ENCODE data around the gene VTI1A. TPM values are rescaled to one million over a fixed set of nuclear protein-coding genes. Genes with fewer than 3 reads are reported as not detected.
A peak's percentile ranks its signal among the peaks of the same experiment; 100 is the strongest.
"Not testable (repeated sequence)": the region's sequence is repeated elsewhere in the genome, so short reads cannot be mapped to it uniquely, and the experiment has no call there.

The VTI1A gene
- total RNA-seq (10 to 100 TPM; 58.8 to 65.0 TPM), total RNA-seq (68.4 to 72.1 reads per million in 2 donors)

GRCh38 chr10:112446855-112447619, at the start of gene VTI1A, which contains the start of gene ZDHHC6:
Gene VTI1A (plus strand): TSS chr10:112447215. CDS start chr10:112447374, 159 bp downstream.
Gene ZDHHC6 (minus strand): TSS chr10:112446914. CDS start chr10:112445436, 1,478 bp downstream.
- DNase-seq (peak; percentile 69 to 73 (median 70)), ATAC-seq (peak; percentile 92)
- Mint-ChIP-seq H3K36me3 (ENCODE audit: low read depth) (peaks cover 8% of the 10 kb centered on the region), H3K27ac (peak within 1 kb of the TSS; percentile 95), H3K27me3 (no peaks in the 10 kb centered on the region), H3K4me1 (peaks cover 33% of the 10 kb centered on the region), H3K4me3 (peak within 1 kb of the TSS; percentile 96)
- no peaks in the 10 kb centered on the region for H3K9me3 ChIP-seq (ENCODE audit: control insufficient read depth, low read length, poor library complexity, severe bottlenecking)

- no peak for DNase-seq
- no peak overlapping the region for H3K27ac Mint-ChIP-seq
- no peak overlapping the region for H3K4me3 Mint-ChIP-seq
- no peaks in the 10 kb centered on the region for H3K9me3 ChIP-seq (ENCODE audit: control insufficient read depth, low read length, poor library complexity, severe bottlenecking)
- no peak for ATAC-seq
- H3K36me3 Mint-ChIP-seq (ENCODE audit: low read depth): peaks cover 7% of the 10 kb centered on the region
- H3K4me1 Mint-ChIP-seq: peaks cover 18% of the 10 kb centered on the region
- H3K27me3 Mint-ChIP-seq: no peaks in the 10 kb centered on the region
Measured at GRCh38 chr10:112397592-112397991, 49.4 kb upstream of the VTI1A start.

- peaks cover 11% of the 10 kb centered on the region for H3K4me1 Mint-ChIP-seq
- H3K36me3 Mint-ChIP-seq (ENCODE audit: low read depth): peaks cover 18% of the 10 kb centered on the region
- no peaks in the 10 kb centered on the region for H3K9me3 ChIP-seq (ENCODE audit: control insufficient read depth, low read length, poor library complexity, severe bottlenecking)
- ATAC-seq (no peak), DNase-seq (no peak)
- peak overlapping the region; percentile 27 for H3K27ac Mint-ChIP-seq
- no peak overlapping the region for H3K4me3 Mint-ChIP-seq
- H3K27me3 Mint-ChIP-seq: no peaks in the 10 kb centered on the region
Measured at GRCh38 chr10:112402917-112403316, 44.1 kb upstream of the VTI1A start.

DNA sequence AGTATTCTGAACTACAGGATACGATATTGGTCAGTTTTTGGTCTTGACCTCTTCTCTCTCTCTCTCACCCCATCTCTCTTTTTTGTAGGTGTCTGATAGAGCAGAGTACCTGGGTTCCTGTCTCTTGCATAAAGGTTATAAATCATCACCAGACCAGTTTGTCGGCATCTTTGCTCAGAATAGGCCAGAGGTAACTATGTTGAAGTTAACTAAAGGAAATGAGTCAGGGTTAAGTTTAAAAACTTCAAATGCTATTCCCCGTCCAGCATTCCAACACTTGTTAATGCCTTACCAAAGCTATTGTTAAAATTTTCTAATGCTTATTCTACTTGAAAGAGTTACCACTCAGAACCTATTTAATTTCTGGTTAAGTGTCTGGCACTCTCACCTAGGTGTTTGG, 42.4 kb upstream of the VTI1A start:
- Mint-ChIP-seq H3K36me3 (ENCODE audit: low read depth) (peaks cover 15% of the 10 kb centered on the region), H3K4me1 (peaks cover 12% of the 10 kb centered on the region), H3K27ac (no peak overlapping the region), H3K4me3 (no peak overlapping the region), H3K27me3 (no peaks in the 10 kb centered on the region)
- no peaks in the 10 kb centered on the region for H3K9me3 ChIP-seq (ENCODE audit: control insufficient read depth, low read length, poor library complexity, severe bottlenecking)
- ATAC-seq (no peak), DNase-seq (no peak)

DNA sequence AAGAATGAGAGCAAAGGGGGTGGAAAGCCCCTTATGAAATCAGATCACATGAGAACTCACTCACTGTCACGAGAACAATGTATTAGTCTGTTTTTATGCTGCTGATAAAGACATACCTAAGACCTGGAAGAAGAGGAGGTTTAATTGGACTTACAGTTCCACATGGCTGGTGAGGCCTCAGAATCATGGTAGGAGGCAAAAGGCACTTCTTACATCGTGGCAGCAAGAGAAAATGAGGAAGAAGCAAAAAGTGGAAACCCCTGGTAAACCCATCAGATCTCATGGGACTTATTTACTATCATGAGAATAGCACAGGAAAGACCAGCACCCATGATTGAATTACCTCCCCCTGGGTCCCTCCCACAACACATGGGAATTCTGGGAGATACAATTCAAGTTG, 40.2 kb upstream of the VTI1A start:
- H3K9me3 ChIP-seq (ENCODE audit: control insufficient read depth, low read length, poor library complexity, severe bottlenecking); DNase-seq; ATAC-seq; H3K27me3 Mint-ChIP-seq; H3K4me1 Mint-ChIP-seq; H3K4me3 Mint-ChIP-seq: not testable (repeated sequence)
- Mint-ChIP-seq H3K27ac (peak overlapping the region; percentile 83), H3K36me3 (ENCODE audit: low read depth) (peaks cover 12% of the 10 kb centered on the region)

DNA sequence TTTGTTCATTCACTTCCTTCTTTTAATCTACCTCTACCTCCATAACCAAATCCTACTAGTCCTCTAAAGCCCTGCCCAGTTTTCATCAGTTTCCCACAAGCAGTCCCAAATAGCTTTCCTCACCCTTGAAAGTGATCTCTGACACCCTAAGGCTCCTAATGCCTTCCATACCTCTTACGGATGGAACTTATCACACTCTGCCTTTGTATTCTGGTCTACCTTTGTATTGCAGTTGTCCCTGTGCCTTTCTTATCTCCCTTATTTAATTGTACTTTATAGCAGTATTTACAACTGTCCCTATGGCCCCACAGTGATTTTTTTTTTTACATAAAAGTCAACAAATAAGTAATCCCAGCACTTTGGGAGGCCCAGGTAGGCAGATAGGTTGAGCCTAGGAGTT, 39.3 kb upstream of the VTI1A start:
- Mint-ChIP-seq H3K27ac (peak overlapping the region; percentile 32), H3K36me3 (ENCODE audit: low read depth) (peaks cover 10% of the 10 kb centered on the region), H3K4me1 (peaks cover 7% of the 10 kb centered on the region), H3K27me3 (no peaks in the 10 kb centered on the region), H3K4me3 (no peak overlapping the region)
- no peak for ATAC-seq
- H3K9me3 ChIP-seq (ENCODE audit: control insufficient read depth, low read length, poor library complexity, severe bottlenecking): no peaks in the 10 kb centered on the region
- DNase-seq: no peak

DNA sequence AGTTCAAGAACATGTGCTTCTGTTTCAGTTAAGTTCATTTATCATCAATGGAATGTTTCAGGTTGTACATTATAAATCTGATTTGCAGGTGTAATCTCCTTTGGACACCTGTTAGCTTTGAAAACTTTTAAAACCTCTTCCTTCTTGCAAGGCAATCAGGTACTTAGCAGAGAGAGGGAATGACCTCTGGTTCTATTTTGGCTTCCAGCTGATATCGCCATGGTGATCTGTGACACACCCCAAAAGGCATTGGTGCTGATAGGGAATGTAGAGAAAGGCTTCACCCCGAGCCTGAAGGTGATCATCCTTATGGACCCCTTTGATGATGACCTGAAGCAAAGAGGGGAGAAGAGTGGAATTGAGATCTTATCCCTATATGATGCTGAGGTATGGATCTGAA, 37.7 kb upstream of the VTI1A start:
- Mint-ChIP-seq H3K36me3 (ENCODE audit: low read depth) (peaks cover 12% of the 10 kb centered on the region), H3K27ac (no peak overlapping the region), H3K4me3 (no peak overlapping the region), H3K4me1 (peaks cover 7% of the 10 kb centered on the region), H3K27me3 (no peaks in the 10 kb centered on the region)
- H3K9me3 ChIP-seq (ENCODE audit: control insufficient read depth, low read length, poor library complexity, severe bottlenecking): no peaks in the 10 kb centered on the region
- ATAC-seq (no peak), DNase-seq (no peak)

GRCh38 chr10:112409755-112410154, 37.3 kb upstream of the VTI1A start:
- H3K27me3 Mint-ChIP-seq: no peaks in the 10 kb centered on the region
- H3K4me3 Mint-ChIP-seq: no peak overlapping the region
- peaks cover 7% of the 10 kb centered on the region for H3K4me1 Mint-ChIP-seq
- peaks cover 12% of the 10 kb centered on the region for H3K36me3 Mint-ChIP-seq (ENCODE audit: low read depth)
- no peak overlapping the region for H3K27ac Mint-ChIP-seq
- no peak for DNase-seq
- H3K9me3 ChIP-seq (ENCODE audit: control insufficient read depth, low read length, poor library complexity, severe bottlenecking): no peaks in the 10 kb centered on the region
- no peak for ATAC-seq

DNA sequence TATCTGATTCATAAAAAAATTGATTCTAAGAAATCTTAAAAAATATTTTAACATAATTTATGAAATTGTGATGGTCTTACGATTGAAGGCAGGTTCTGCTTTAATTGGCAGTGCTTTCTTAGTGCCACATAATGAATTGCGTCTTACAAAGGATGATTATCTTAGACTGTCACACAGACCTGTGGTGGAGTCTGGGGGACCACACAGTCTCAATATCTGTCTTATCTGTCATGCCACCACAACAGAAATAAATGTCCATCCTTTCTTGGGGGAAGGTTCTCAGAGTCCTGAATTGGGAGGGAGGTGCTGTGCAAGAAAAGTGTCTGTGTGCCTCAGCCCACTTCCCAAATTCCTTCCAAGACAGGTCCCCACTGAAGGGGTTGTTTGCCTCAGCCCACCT, 34.3 kb upstream of the VTI1A start:
- Mint-ChIP-seq H3K27ac (no peak overlapping the region), H3K36me3 (ENCODE audit: low read depth) (peaks cover 9% of the 10 kb centered on the region)
- ATAC-seq: no peak

GRCh38 chr10:112421731-112422130, 25.3 kb upstream of the VTI1A start:
- Mint-ChIP-seq H3K4me3 (no peak overlapping the region), H3K27ac (peak overlapping the region; percentile 65), H3K36me3 (ENCODE audit: low read depth) (peaks cover 8% of the 10 kb centered on the region), H3K4me1 (peaks cover 3% of the 10 kb centered on the region), H3K27me3 (no peaks in the 10 kb centered on the region)
- H3K9me3 ChIP-seq (ENCODE audit: control insufficient read depth, low read length, poor library complexity, severe bottlenecking): no peaks in the 10 kb centered on the region
- ATAC-seq: no peak
- no peak for DNase-seq

More for the DNA sequence above, 34.3 kb upstream of the VTI1A start:
- peaks cover 8% of the 10 kb centered on the region for H3K4me1 Mint-ChIP-seq
- DNase-seq: no peak
- H3K27me3 Mint-ChIP-seq: no peaks in the 10 kb centered on the region
- H3K4me3 Mint-ChIP-seq: no peak overlapping the region
- H3K9me3 ChIP-seq (ENCODE audit: control insufficient read depth, low read length, poor library complexity, severe bottlenecking): no peaks in the 10 kb centered on the region

DNA sequence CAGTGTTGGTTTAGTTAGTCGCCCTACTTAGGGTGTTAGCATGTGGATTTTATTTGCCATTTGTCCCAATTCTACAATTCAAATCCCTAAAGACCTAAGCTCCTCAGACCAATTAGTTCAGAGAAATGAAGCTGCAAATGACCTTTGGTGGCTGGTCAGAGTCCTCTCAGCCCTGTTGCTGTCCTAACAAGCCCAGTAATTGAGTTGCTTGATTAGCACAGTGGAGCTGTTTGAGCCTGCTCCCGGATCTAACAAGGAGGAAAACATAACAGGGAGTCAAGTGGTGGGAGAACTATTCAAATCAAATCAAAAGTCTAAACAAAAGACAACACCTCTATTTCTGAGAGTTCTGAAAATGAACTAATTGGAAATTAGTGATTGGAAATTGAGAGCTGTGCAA, 22.4 kb upstream of the VTI1A start:
- Mint-ChIP-seq H3K4me1 (peaks cover 8% of the 10 kb centered on the region), H3K27me3 (no peaks in the 10 kb centered on the region), H3K27ac (no peak overlapping the region), H3K36me3 (ENCODE audit: low read depth) (peaks cover 10% of the 10 kb centered on the region), H3K4me3 (no peak overlapping the region)
- no peak for DNase-seq
- no peak for ATAC-seq
- no peaks in the 10 kb centered on the region for H3K9me3 ChIP-seq (ENCODE audit: control insufficient read depth, low read length, poor library complexity, severe bottlenecking)

- H3K4me3 Mint-ChIP-seq: no peak overlapping the region
- peaks cover 6% of the 10 kb centered on the region for H3K4me1 Mint-ChIP-seq
- no peaks in the 10 kb centered on the region for H3K27me3 Mint-ChIP-seq
- DNase-seq (no peak), ATAC-seq (no peak)
- peaks cover 5% of the 10 kb centered on the region for H3K36me3 Mint-ChIP-seq (ENCODE audit: low read depth)
- no peaks in the 10 kb centered on the region for H3K9me3 ChIP-seq (ENCODE audit: control insufficient read depth, low read length, poor library complexity, severe bottlenecking)
- peak overlapping the region; percentile 60 for H3K27ac Mint-ChIP-seq
Measured at GRCh38 chr10:112426111-112426510, 20.9 kb upstream of the VTI1A start.

GRCh38 chr10:112429147-112429546, 17.9 kb upstream of the VTI1A start:
- Mint-ChIP-seq H3K36me3 (ENCODE audit: low read depth) (peaks cover 5% of the 10 kb centered on the region), H3K27ac (peak overlapping the region; percentile 47), H3K4me1 (peaks cover 6% of the 10 kb centered on the region), H3K27me3 (no peaks in the 10 kb centered on the region), H3K4me3 (no peak overlapping the region)
- ATAC-seq (no peak), DNase-seq (no peak)
- no peaks in the 10 kb centered on the region for H3K9me3 ChIP-seq (ENCODE audit: control insufficient read depth, low read length, poor library complexity, severe bottlenecking)
